Chondrocyte (in vitro differentiated cells): Measurements from ENCODE around the gene MSH2. TPM values are rescaled to one million over a fixed set of nuclear protein-coding genes. Genes with fewer than 3 reads are reported as not detected.
A peak's percentile ranks its signal among the peaks of the same experiment; 100 is the strongest.

Source experiments
- DNase-seq: peaks from one replicate; pipeline ENCODE4 v3.0.0; 2021; ENCODE audit warnings: mixed read lengths, low spot score
- H3K27ac Mint-ChIP-seq: one replicate; pipeline ENCODE4 v1.8.0; 2021; ENCODE audit warnings: mild to moderate bottlenecking, moderate library complexity, mixed read lengths; ENCODE audit not compliant: unreplicated experiment
- H3K27me3 Mint-ChIP-seq: 2 replicates; pipeline ENCODE4 v1.8.0; 2021; ENCODE audit warnings: low read depth, mixed read lengths
- H3K36me3 Mint-ChIP-seq: 2 replicates; pipeline ENCODE4 v1.8.0; 2021; ENCODE audit warnings: low read depth, mixed read lengths
- H3K4me1 Mint-ChIP-seq: 2 replicates; pipeline ENCODE4 v1.8.0; 2021; ENCODE audit warnings: low read depth, mild to moderate bottlenecking, mixed read lengths
- H3K4me3 Mint-ChIP-seq: one replicate; pipeline ENCODE4 v1.8.0; 2021; ENCODE audit warnings: mild to moderate bottlenecking, moderate library complexity, mixed read lengths; ENCODE audit not compliant: unreplicated experiment
- H3K9me3 Mint-ChIP-seq: 2 replicates; pipeline ENCODE4 v1.8.0; 2021; ENCODE audit warnings: low read depth, mixed read lengths
- CTCF ChIP-seq: fragments of 200-600 bp; sonication (generic); IDR thresholded peaks from 2 replicates; pipeline ENCODE4 v1.5.0; 2021; ENCODE audit warnings: antibody characterized with exemption, mild to moderate bottlenecking, moderate library complexity
- total RNA-seq: library from RNA; stranded (reverse); gene quantifications from 3 replicates; pipeline ENCODE4 v1.2.1, GENCODE V29; 2021

Gene MSH2
- total RNA-seq, 1 donor from 2014 or later = 21.0 TPM

GRCh38 chr2:47488870-47489584 lies 86.1 kb downstream of the MSH2 start:
- no peak for TF ChIP-seq CTCF
- Mint-ChIP-seq H3K27me3 (no peaks in the 10 kb centered on the region), H3K4me1 (peaks cover 6% of the 10 kb centered on the region), H3K4me3 (no peak overlapping the region), H3K9me3 (peaks cover 8% of the 10 kb centered on the region), H3K27ac (no peak overlapping the region), H3K36me3 (peaks cover 7% of the 10 kb centered on the region)
- no peak for DNase-seq

GRCh38 chr2:47490406-47490805 lies 87.5 kb downstream of the MSH2 start:
- no peak overlapping the region for H3K27ac Mint-ChIP-seq
- TF ChIP-seq CTCF = no peak

GRCh38 chr2:47493317-47494035 lies 90.5 kb downstream of the MSH2 start:
- DNase-seq = no peak
- Mint-ChIP-seq H3K4me1 (peaks cover 4% of the 10 kb centered on the region), H3K27me3 (no peaks in the 10 kb centered on the region), H3K9me3 (peaks cover 8% of the 10 kb centered on the region), H3K4me3 (no peak overlapping the region), H3K27ac (peak overlapping the region; percentile 47), H3K36me3 (peaks cover 2% of the 10 kb centered on the region)
- TF ChIP-seq CTCF = no peak

More at GRCh38 chr2:47490406-47490805, 87.5 kb downstream of the MSH2 start:
- peaks cover 8% of the 10 kb centered on the region for H3K9me3 Mint-ChIP-seq
- H3K4me1 Mint-ChIP-seq = peaks cover 6% of the 10 kb centered on the region
- H3K36me3 Mint-ChIP-seq = peaks cover 2% of the 10 kb centered on the region
- H3K27me3 Mint-ChIP-seq = no peaks in the 10 kb centered on the region
- H3K4me3 Mint-ChIP-seq = no peak overlapping the region
- no peak for DNase-seq

GRCh38 chr2:47494267-47495130 lies 91.5 kb downstream of the MSH2 start:
- TF ChIP-seq CTCF = no peak
- DNase-seq = no peak
- Mint-ChIP-seq H3K36me3 (peaks cover 2% of the 10 kb centered on the region), H3K27me3 (no peaks in the 10 kb centered on the region), H3K27ac (no peak overlapping the region), H3K9me3 (peaks cover 14% of the 10 kb centered on the region), H3K4me1 (no peaks in the 10 kb centered on the region), H3K4me3 (no peak overlapping the region)

GRCh38 chr2:47497843-47498460 lies 95.0 kb downstream of the MSH2 start:
- peaks cover 14% of the 10 kb centered on the region for H3K9me3 Mint-ChIP-seq

More at GRCh38 chr2:47497843-47498460, 95.0 kb downstream of the MSH2 start:
- Mint-ChIP-seq H3K27me3 (no peaks in the 10 kb centered on the region), H3K4me1 (peaks cover 6% of the 10 kb centered on the region), H3K36me3 (peaks cover 6% of the 10 kb centered on the region), H3K27ac (no peak overlapping the region), H3K4me3 (no peak overlapping the region)
- TF ChIP-seq CTCF = no peak
- no peak for DNase-seq
